ENCODE data around the gene DTNB.

DNA sequence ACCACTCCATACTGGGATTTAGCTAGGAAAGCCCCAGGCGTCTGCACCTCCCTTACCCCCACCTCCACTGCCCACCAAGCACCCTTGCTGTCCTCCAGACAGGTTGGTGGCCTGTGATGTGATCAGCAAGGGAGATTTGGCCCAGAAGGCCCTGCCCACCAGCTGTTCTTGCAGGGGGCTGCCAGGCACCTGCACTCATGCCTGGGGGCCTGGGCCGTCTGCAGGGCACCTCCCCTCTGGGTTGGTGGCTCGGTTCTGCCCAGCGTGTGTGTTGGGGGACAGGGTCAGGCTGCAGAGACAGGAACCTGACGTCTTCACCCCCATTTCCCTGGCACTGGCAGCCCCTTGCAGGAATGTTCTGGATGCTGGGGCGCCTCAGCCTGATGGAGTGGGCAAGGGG, 337.4 kb downstream of the DTNB start:
- TF ChIP-seq CTCF (IDR thresholded peaks at IDR 0.05; ENCODE audit: insufficient read depth, low read length, poor library complexity, severe bottlenecking) (no peak), EZH2phosphoT487 (conservative IDR thresholded peaks at IDR 0.05; ENCODE audit: low read length) (no peak)
